ENCODE results near the gene PRKAB2. TPM values are rescaled to one million over a fixed set of nuclear protein-coding genes. Genes with fewer than 3 reads are reported as not detected.

PRKAB2 gene
- total RNA-seq, 1 donor from 2014 or later: 49.0 TPM

DNA sequence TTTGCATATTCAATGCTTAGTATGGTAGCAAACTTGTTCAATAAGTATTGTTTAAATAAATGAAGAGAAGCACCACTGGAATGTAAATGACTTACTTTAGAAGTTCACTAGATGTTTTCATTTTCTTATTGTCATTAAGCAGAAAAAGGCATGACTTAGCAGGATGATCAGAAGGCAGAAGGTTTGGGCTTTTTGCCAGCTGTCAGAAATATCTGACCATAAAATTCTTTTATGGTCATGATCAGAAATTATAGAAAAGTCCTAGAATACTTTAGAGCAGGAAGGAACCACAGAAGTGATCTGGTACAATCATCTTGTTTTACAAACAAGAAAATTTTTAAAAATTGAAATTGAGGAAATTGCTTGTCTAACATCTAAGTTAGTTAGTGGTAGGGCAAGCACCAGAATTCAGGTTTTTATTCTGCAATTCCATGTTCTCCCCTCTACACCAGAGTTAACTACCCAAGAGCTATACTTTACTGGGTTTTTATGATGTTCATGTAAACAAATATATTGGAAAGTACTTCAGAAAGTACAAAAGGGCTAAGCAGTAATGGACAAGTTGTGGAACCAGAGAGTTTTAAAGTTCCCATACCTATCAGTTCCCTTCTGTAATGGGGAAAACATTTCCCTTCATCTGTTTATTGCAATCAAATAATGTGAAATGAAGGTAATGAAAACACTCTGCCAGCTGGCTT, 42.7 kb upstream of the PRKAB2 start:
- Histone ChIP-seq H3K4me1 (ENCODE audit: insufficient read depth, low read length) (no peaks in the 10 kb centered on the region), H4K20me1 (ENCODE audit: insufficient read depth, low read length) (no peaks in the 10 kb centered on the region), H3K27me3 (ENCODE audit: insufficient read depth, low read length) (no peaks in the 10 kb centered on the region), H3K9ac (ENCODE audit: low read length) (no peak overlapping the region), H3K27ac (ENCODE audit: low read depth, low read length) (no peak overlapping the region), H3K4me3 (ENCODE audit: insufficient read depth, low read depth, low read length) (no peak overlapping the region), H3K9me3 (ENCODE audit: insufficient read depth, low read depth, low read length) (no peaks in the 10 kb centered on the region), H2AFZ (ENCODE audit: low read depth, low read length) (no peak overlapping the region), H3K79me2 (ENCODE audit: insufficient read depth, low read length) (no peaks in the 10 kb centered on the region), H3K36me3 (ENCODE audit: insufficient read depth, low read length) (no peaks in the 10 kb centered on the region), H3K4me2 (ENCODE audit: low read length) (no peak overlapping the region)
- Mint-ChIP-seq H3K36me3 (ENCODE audit: low read depth, unreplicated experiment) (no peaks in the 10 kb centered on the region), H3K4me1 (ENCODE audit: low read depth, unreplicated experiment) (peaks cover 14% of the 10 kb centered on the region), H3K9me3 (ENCODE audit: unreplicated experiment) (no peaks in the 10 kb centered on the region), H3K27me3 (ENCODE audit: low read depth, unreplicated experiment) (no peaks in the 10 kb centered on the region), H3K27ac (ENCODE audit: unreplicated experiment) (no peak overlapping the region), H3K4me3 (ENCODE audit: unreplicated experiment) (no peak overlapping the region)
- no peak for DNase-seq (ENCODE audit: low read depth)
- FAIRE-seq: no peak
- no peak for TF ChIP-seq EZH2 (IDR thresholded peaks at IDR 0.05; ENCODE audit: insufficient read depth, low read length)
- TF ChIP-seq, protein P1, sequence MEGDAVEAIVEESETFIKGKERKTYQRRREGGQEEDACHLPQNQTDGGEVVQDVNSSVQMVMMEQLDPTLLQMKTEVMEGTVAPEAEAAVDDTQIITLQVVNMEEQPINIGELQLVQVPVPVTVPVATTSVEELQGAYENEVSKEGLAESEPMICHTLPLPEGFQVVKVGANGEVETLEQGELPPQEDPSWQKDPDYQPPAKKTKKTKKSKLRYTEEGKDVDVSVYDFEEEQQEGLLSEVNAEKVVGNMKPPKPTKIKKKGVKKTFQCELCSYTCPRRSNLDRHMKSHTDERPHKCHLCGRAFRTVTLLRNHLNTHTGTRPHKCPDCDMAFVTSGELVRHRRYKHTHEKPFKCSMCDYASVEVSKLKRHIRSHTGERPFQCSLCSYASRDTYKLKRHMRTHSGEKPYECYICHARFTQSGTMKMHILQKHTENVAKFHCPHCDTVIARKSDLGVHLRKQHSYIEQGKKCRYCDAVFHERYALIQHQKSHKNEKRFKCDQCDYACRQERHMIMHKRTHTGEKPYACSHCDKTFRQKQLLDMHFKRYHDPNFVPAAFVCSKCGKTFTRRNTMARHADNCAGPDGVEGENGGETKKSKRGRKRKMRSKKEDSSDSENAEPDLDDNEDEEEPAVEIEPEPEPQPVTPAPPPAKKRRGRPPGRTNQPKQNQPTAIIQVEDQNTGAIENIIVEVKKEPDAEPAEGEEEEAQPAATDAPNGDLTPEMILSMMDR (IDR thresholded peaks at IDR 0.05; ENCODE audit: insufficient read depth, low read depth, low read length): no peak

DNA sequence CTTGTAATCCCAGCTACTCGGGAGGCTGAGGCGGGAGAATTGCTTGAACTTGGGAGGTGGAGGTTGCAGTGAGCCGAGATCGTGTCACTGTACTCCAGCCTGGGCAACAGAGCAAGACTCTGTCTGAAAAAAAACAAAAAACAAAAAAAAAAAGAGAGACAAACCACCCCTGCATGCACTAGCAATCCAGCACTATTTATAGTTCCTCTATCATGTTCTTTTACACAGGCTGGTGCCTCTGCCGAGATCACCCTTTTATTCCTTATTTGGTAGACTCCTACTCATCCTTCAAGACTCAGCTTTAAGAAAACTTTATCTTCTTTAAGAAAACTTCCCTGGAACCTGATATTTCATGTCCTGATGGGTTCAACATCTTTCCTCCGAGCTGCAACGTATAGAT, 42.1 kb upstream of the PRKAB2 start:
- no peak overlapping the region for H2AFZ ChIP-seq (ENCODE audit: low read depth, low read length)
- H3K9me3 ChIP-seq (ENCODE audit: insufficient read depth, low read depth, low read length): no peaks in the 10 kb centered on the region
- H3K27ac Mint-ChIP-seq (ENCODE audit: unreplicated experiment): peak overlapping the region; percentile 12
- no peak overlapping the region for H3K9ac ChIP-seq (ENCODE audit: low read length)
- TF ChIP-seq, protein P1 (IDR thresholded peaks at IDR 0.05; ENCODE audit: insufficient read depth, low read depth, low read length): no peak
- TF ChIP-seq EZH2 (IDR thresholded peaks at IDR 0.05; ENCODE audit: insufficient read depth, low read length): no peak
- no peaks in the 10 kb centered on the region for H3K36me3 ChIP-seq (ENCODE audit: insufficient read depth, low read length)
- H3K4me1 Mint-ChIP-seq (ENCODE audit: low read depth, unreplicated experiment): peaks cover 14% of the 10 kb centered on the region
- no peak overlapping the region for H3K4me3 ChIP-seq (ENCODE audit: insufficient read depth, low read depth, low read length)
- no peaks in the 10 kb centered on the region for H3K79me2 ChIP-seq (ENCODE audit: insufficient read depth, low read length)
- H3K27me3 Mint-ChIP-seq (ENCODE audit: low read depth, unreplicated experiment): no peaks in the 10 kb centered on the region
- no peaks in the 10 kb centered on the region for H3K27me3 ChIP-seq (ENCODE audit: insufficient read depth, low read length)
- H3K27ac ChIP-seq (ENCODE audit: low read depth, low read length): no peak overlapping the region
- no peaks in the 10 kb centered on the region for H4K20me1 ChIP-seq (ENCODE audit: insufficient read depth, low read length)
- FAIRE-seq: no peak
- no peak for DNase-seq (ENCODE audit: low read depth)
- no peaks in the 10 kb centered on the region for H3K4me1 ChIP-seq (ENCODE audit: insufficient read depth, low read length)
- no peaks in the 10 kb centered on the region for H3K36me3 Mint-ChIP-seq (ENCODE audit: low read depth, unreplicated experiment)
- no peak overlapping the region for H3K4me3 Mint-ChIP-seq (ENCODE audit: unreplicated experiment)
- no peaks in the 10 kb centered on the region for H3K9me3 Mint-ChIP-seq (ENCODE audit: unreplicated experiment)
- H3K4me2 ChIP-seq (ENCODE audit: low read length): no peak overlapping the region

DNA sequence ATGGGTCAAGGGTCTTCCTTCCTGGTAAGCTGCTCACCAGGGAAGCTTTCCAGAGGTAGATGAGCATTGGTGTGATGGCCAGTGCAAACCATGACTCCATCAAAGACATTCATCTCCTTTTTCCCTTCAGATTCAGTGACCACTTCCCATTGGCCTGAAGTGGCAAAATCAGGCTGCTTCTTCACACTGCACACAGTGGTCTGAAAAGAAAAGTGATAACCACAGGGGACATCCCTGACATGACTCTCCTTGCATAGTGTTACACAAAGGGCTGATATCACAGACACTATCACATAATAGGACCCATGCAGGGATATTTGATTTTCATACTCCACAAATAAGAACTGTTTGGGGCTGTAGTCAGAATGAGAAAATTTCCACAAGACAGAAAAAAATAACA, 41.0 kb upstream of the PRKAB2 start:
- Histone ChIP-seq H3K9me3 (ENCODE audit: insufficient read depth, low read depth, low read length) (no peaks in the 10 kb centered on the region), H3K4me1 (ENCODE audit: insufficient read depth, low read length) (no peaks in the 10 kb centered on the region), H4K20me1 (ENCODE audit: insufficient read depth, low read length) (no peaks in the 10 kb centered on the region), H3K36me3 (ENCODE audit: insufficient read depth, low read length) (no peaks in the 10 kb centered on the region), H2AFZ (ENCODE audit: low read depth, low read length) (no peak overlapping the region), H3K9ac (ENCODE audit: low read length) (no peak overlapping the region), H3K4me3 (ENCODE audit: insufficient read depth, low read depth, low read length) (no peak overlapping the region), H3K27ac (ENCODE audit: low read depth, low read length) (no peak overlapping the region), H3K79me2 (ENCODE audit: insufficient read depth, low read length) (no peaks in the 10 kb centered on the region), H3K4me2 (ENCODE audit: low read length) (no peak overlapping the region), H3K27me3 (ENCODE audit: insufficient read depth, low read length) (no peaks in the 10 kb centered on the region)
- no peak overlapping the region for H3K4me3 Mint-ChIP-seq (ENCODE audit: unreplicated experiment)
- H3K27me3 Mint-ChIP-seq (ENCODE audit: low read depth, unreplicated experiment): no peaks in the 10 kb centered on the region
- H3K36me3 Mint-ChIP-seq (ENCODE audit: low read depth, unreplicated experiment): no peaks in the 10 kb centered on the region
- peaks cover 14% of the 10 kb centered on the region for H3K4me1 Mint-ChIP-seq (ENCODE audit: low read depth, unreplicated experiment)
- no peak overlapping the region for H3K27ac Mint-ChIP-seq (ENCODE audit: unreplicated experiment)
- no peaks in the 10 kb centered on the region for H3K9me3 Mint-ChIP-seq (ENCODE audit: unreplicated experiment)
- FAIRE-seq: no peak
- no peak for DNase-seq (ENCODE audit: low read depth)
- no peak for TF ChIP-seq EZH2 (IDR thresholded peaks at IDR 0.05; ENCODE audit: insufficient read depth, low read length)
- TF ChIP-seq, protein P1 (IDR thresholded peaks at IDR 0.05; ENCODE audit: insufficient read depth, low read depth, low read length): no peak

Measured in astrocyte (in vitro differentiated cells and primary cell).